HUES48 (cell line): Measurements from ENCODE around the gene DIPK1B.
A peak's percentile ranks its signal among the peaks of the same experiment; 100 is the strongest.

Experiments used
- H3K27ac ChIP-seq: one replicate; pipeline ENCODE4 v1.7.0; 2013; ENCODE audit warnings: low read depth, low read length, inconsistent platforms
- H3K27me3 ChIP-seq: 2 replicates; pipeline ENCODE4 v1.6.1; 2013; ENCODE audit warnings: mild to moderate bottlenecking, low read length; ENCODE audit not compliant: control insufficient read depth, insufficient read depth
- H3K36me3 ChIP-seq: 2 replicates; pipeline ENCODE4 v1.6.1; 2013; ENCODE audit warnings: low read length; ENCODE audit not compliant: control insufficient read depth, insufficient read depth
- H3K4me1 ChIP-seq: 2 replicates; pipeline ENCODE4 v1.6.1; 2013; ENCODE audit warnings: mild to moderate bottlenecking, low read length; ENCODE audit not compliant: control insufficient read depth, insufficient read depth
- H3K4me3 ChIP-seq: 2 replicates; pipeline ENCODE4 v1.5.1; 2013; ENCODE audit warnings: mild to moderate bottlenecking, low read depth, low read length
- H3K9ac ChIP-seq: 2 replicates; pipeline ENCODE4 v1.6.1; 2013; ENCODE audit warnings: mild to moderate bottlenecking, low read depth, low read length, moderate library complexity
- H3K9me3 ChIP-seq: 2 replicates; pipeline ENCODE4 v1.6.1; 2013; ENCODE audit warnings: low read length; ENCODE audit not compliant: control insufficient read depth, insufficient read depth

The DIPK1B gene

DNA sequence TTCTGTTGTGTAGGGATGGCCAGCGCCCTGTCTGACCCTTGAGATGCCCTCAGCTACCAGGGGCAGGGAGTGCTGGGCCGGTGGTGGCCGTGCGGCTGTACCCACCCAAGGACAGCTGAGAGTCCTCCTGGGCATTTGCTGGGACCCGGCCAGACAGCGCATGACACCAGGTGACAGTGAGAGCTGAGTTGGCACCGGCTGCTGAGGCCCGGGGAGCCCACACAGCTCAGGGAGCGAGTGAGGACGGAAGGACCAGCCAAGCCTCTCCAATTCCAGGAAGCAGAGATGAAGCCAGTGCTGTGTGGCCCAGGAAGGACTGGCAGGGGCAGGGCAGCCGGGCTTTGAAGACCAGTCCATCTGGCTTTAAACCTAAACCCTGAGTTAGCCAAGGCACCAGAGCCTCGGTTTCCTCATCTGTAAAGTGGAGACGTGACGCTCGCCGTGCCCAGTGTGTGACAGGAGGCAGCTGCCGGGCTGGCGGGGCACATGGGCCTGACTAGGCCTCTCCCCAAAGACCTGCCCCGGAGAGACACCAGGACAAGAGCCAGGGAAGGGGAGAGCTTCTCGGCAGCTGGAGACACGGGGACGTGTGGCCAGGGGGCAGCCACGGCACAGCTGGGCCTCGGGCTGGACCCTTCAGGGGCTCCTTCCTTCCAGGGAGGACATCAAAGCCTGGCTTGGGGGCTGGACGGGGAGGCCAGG, 22.1 kb upstream of the DIPK1B start:
- Histone ChIP-seq H3K4me1 (peaks cover 11% of the 10 kb centered on the region; the same call in 1 of the 2 replicates), H3K9ac (no peak overlapping the region), H3K4me3 (no peak overlapping the region), H3K9me3 (no peaks in the 10 kb centered on the region), H3K27me3 (no peaks in the 10 kb centered on the region; the same call in 1 of the 2 replicates), H3K27ac (no peak overlapping the region), H3K36me3 (no peaks in the 10 kb centered on the region)

DNA sequence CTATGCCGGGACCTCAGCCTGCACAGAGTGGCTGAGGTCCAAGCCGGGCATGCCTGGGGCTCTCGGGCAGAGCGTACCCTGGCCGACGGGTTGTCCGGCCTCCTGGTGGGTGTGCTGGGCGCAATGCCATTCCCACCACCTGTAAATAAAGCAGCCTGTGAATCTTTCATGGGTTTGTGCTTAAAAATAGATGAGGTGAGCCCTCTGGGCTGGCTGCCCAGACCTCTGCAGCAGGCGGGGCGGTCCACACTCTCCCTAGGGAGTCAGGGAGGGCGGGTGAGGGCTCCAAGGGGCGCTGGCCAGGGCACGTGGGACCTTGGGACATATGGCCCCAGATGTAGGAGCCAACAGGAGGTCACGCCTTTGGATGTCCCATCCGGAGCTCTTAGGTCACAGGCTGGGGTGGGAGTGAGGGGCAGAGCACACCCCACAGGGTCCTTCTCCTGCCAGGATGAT, 21.5 kb upstream of the DIPK1B start:
- H3K9me3 ChIP-seq: no peaks in the 10 kb centered on the region
- H3K27me3 ChIP-seq: no peaks in the 10 kb centered on the region; the same call in 1 of the 2 replicates
- H3K27ac ChIP-seq: no peak overlapping the region
- H3K4me1 ChIP-seq: peaks cover 9% of the 10 kb centered on the region; the same call in 1 of the 2 replicates
- no peak overlapping the region for H3K9ac ChIP-seq
- H3K4me3 ChIP-seq: no peak overlapping the region
- no peaks in the 10 kb centered on the region for H3K36me3 ChIP-seq

DNA sequence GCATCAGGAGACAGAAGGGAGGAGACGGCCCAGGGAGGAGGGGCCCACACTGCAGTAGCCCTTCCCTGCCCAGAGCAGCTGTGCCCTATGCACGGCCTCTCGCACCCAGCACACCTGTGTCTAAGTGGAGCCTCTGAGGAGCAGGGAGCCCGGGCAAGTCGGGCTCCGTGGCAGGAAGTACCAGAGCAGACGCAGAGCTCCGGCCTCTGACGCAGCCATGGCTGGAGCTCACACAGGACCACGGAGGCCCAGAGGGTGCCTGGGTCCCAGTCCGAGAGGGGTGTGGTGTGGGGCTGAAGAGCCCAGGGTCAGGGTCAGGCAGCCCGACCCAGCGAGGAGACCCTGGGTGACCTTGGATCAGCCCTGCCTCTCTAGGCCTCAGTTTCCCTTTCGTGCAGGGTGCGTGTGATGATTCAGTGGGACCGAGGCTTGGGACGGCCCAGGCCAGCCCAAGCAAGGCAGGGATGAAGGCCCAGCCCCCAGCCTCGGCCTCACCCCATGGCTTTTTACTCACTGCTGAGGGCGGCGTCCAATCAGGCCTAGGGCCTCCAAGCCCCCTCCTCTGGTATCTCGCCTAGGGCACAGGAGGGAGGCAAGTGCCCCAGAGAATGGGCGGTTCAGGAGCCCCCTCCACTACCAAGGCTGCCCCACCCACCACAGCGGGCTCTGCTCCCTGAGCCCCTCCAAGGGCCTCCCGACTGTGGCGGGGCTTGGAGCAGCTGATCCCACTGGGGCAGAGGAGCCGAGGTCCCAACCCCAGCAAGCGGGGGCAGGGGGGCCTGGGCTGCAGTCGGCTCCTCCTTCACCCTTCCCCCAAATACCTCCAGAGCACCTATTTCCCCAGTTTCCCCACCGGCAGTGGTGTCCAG, 20.8 kb upstream of the DIPK1B start:
- Histone ChIP-seq H3K4me3 (no peak overlapping the region), H3K9ac (no peak overlapping the region), H3K27ac (no peak overlapping the region), H3K4me1 (peaks cover 4% of the 10 kb centered on the region; the same call in 1 of the 2 replicates), H3K27me3 (no peaks in the 10 kb centered on the region; the same call in 1 of the 2 replicates), H3K9me3 (no peaks in the 10 kb centered on the region), H3K36me3 (no peaks in the 10 kb centered on the region)

DNA sequence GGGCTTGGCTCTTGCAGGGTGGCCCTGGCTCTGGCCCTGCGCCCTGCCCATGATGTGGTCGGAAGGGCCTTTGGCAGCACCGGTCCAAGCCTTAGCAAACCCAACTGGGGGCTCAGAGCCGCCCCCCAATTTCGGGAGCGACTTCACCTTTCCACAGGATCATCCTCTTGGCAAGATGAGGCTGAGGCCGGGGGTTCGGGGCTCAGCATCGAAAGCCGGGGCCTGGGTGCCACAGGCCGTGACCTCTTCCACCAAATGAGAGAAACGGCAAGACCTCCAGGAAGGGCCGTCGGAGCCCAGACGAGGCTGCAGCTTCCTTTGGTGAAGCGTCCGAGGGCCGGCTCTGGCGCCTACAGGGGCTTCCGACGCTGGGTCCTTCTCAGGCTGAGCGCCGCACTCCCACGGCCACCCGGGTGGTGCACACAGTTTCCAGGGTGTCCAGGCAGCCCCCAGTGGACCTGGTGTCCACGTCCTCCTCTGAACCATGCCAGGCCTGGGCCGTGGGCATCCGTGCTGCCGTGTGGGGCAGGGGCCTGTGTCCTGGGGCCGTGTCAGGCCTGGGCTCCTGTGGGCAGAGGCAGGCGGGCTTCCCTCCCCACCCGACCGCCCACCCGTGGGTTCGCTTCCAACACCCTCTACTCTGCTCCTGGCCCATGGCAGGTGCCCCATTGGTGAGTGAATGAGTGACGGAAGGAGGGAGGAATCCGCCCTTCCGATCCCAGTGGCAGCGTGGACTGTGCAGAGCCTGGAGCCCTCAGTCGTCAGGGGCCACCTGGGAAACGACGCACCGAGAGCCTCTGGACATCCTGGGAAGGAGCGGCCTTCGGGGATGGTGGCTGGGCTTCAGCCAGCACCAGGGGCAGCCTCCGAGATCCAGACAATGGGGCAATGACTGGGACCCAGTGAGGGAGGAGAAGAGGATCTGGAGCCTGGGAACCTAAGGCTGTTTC, 19.9 kb upstream of the DIPK1B start:
- Histone ChIP-seq H3K27ac (no peak overlapping the region), H3K4me3 (no peak overlapping the region), H3K27me3 (no peaks in the 10 kb centered on the region; the same call in 1 of the 2 replicates), H3K9ac (no peak overlapping the region), H3K36me3 (no peaks in the 10 kb centered on the region), H3K9me3 (no peaks in the 10 kb centered on the region), H3K4me1 (peaks cover 4% of the 10 kb centered on the region; the same call in 1 of the 2 replicates)

DNA sequence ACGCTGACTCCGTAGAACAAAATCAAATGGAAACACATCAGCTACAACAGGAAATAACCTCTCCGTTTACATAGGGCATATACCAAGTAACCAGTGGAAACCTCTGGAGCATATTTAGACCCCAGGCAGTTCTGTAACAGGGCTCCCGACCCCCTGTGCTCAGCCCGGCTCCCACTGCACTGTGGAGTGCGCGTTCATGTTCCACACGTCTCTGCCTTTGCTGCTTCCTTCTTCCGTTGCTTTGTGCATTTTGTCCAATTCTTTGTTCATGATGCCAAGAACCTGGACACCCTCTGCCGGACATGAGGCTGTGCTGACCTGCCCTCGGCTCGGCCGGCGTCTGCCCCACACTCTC, 19.3 kb upstream of the DIPK1B start:
- H3K4me1 ChIP-seq: peaks cover 4% of the 10 kb centered on the region; the same call in 1 of the 2 replicates
- H3K36me3 ChIP-seq: no peaks in the 10 kb centered on the region
- H3K9ac ChIP-seq: no peak overlapping the region
- H3K9me3 ChIP-seq: no peaks in the 10 kb centered on the region
- no peaks in the 10 kb centered on the region; the same call in 1 of the 2 replicates for H3K27me3 ChIP-seq
- no peak overlapping the region for H3K27ac ChIP-seq
- H3K4me3 ChIP-seq: no peak overlapping the region

- Histone ChIP-seq H3K9me3 (no peaks in the 10 kb centered on the region), H3K9ac (no peak overlapping the region), H3K27me3 (no peaks in the 10 kb centered on the region; the same call in 1 of the 2 replicates), H3K36me3 (no peaks in the 10 kb centered on the region), H3K27ac (peak overlapping the region; percentile 5), H3K4me1 (peaks cover 4% of the 10 kb centered on the region; the same call in 1 of the 2 replicates), H3K4me3 (no peak overlapping the region)
Observed at GRCh38 chr9:136693490-136694162, 18.7 kb upstream of the DIPK1B start.

DNA sequence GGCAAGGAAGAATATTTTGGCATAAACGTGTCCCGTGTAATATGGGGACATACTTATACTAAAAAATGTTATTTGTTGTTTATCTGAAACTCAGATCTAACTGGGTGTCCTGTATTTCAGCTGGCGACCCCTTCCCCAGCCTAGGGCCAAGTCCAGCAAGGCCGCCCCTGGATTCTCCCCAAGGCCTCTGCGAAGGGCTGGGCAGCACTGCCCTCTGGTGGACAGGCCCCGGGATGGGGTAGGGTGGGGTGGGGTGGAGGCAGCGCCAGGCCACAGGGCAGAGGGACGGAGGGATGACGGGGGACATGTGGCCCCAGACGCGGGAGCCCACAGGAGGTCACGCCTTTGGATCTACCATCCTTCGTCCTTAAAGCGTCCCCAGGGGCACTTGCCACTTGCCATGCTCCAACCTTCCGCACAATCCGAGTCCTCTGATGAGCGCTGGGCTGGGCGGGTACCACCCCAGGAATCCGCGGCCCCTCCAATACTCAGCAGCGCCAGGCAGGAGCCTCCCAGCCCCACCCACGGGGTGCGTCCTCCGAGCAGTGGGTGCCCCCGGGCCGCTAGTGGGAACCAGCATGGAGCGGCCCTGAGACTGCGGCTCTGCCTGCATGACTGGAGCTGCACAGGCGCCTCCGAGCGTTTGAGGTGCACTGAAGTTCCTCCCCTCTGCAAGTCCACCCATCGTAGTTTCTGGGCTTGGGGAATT, 18.1 kb upstream of the DIPK1B start:
- Histone ChIP-seq H3K27ac (peak overlapping the region; percentile 5), H3K4me1 (peaks cover 4% of the 10 kb centered on the region; the same call in 1 of the 2 replicates), H3K27me3 (no peaks in the 10 kb centered on the region), H3K36me3 (no peaks in the 10 kb centered on the region), H3K9ac (no peak overlapping the region), H3K9me3 (no peaks in the 10 kb centered on the region), H3K4me3 (no peak overlapping the region)

GRCh38 chr9:136694872-136695247, 17.5 kb upstream of the DIPK1B start:
- no peaks in the 10 kb centered on the region for H3K27me3 ChIP-seq
- no peak overlapping the region for H3K4me3 ChIP-seq
- no peaks in the 10 kb centered on the region for H3K9me3 ChIP-seq
- no peak overlapping the region for H3K27ac ChIP-seq
- H3K9ac ChIP-seq: no peak overlapping the region
- H3K36me3 ChIP-seq: no peaks in the 10 kb centered on the region
- peaks cover 4% of the 10 kb centered on the region; the same call in 1 of the 2 replicates for H3K4me1 ChIP-seq

- peaks cover 4% of the 10 kb centered on the region; the same call in 1 of the 2 replicates for H3K4me1 ChIP-seq
- H3K27me3 ChIP-seq: no peaks in the 10 kb centered on the region
- H3K9ac ChIP-seq: no peak overlapping the region
- H3K9me3 ChIP-seq: no peaks in the 10 kb centered on the region
- H3K27ac ChIP-seq: no peak overlapping the region
- no peaks in the 10 kb centered on the region for H3K36me3 ChIP-seq
- no peak overlapping the region for H3K4me3 ChIP-seq
Observed at GRCh38 chr9:136695435-136695895, 16.9 kb upstream of the DIPK1B start.
